Brain microvascular endothelial cell (primary cell): ENCODE data around the gene ZNF592.

Experiments used
- DNase-seq: peaks from one replicate; pipeline ENCODE4 v3.0.0-alpha.2; 2020
- H3K27ac ChIP-seq: fragments of 250-450 bp; sonication (Bioruptor Pico); 2 replicates; pipeline ENCODE4 v1.5.1; 2020; ENCODE audit warnings: mild to moderate bottlenecking, moderate library complexity
- H3K27me3 ChIP-seq: fragments of 250-450 bp; sonication (Bioruptor Pico); replicated peaks from 2 replicates; pipeline ENCODE4 v1.5.1; 2020; ENCODE audit warnings: mild to moderate bottlenecking
- H3K36me3 ChIP-seq: fragments of 250-450 bp; sonication (Bioruptor Pico); replicated peaks from 2 replicates; pipeline ENCODE4 v1.5.1; 2020; ENCODE audit warnings: mild to moderate bottlenecking
- H3K4me3 ChIP-seq: 2 replicates; pipeline ENCODE4 v1.5.1; 2011; ENCODE audit warnings: low read depth, mild to moderate bottlenecking, control low read depth, low read length, moderate library complexity
- CTCF ChIP-seq: IDR thresholded peaks from 2 replicates; pipeline ENCODE4 v1.5.1; 2011; ENCODE audit warnings: low read depth, mild to moderate bottlenecking, moderate library complexity, low read length, control low read depth, inconsistent platforms; ENCODE audit errors: missing control alignments
- in situ Hi-C: cut with HindIII; loops from 2 replicates; pipeline ENCODE4 v1.10.0; 2017; ENCODE audit warnings: low sequenced_read_pairs, low pct_ligation_motif_present

ZNF592 gene

GRCh38 chr15:84783493-84784251 is 35.3 kb downstream of the ZNF592 start:
- no peak overlapping the region for H3K4me3 ChIP-seq
- no peak overlapping the region for H3K27ac ChIP-seq
- DNase-seq, result no peak
- no peaks in the 10 kb centered on the region for H3K27me3 ChIP-seq
- peak; percentile 9 for TF ChIP-seq CTCF
- in situ Hi-C loops, result no loop called here
- H3K36me3 ChIP-seq, result peaks cover 33% of the 10 kb centered on the region

GRCh38 chr15:84784262-84784661 is 35.9 kb downstream of the ZNF592 start:
- H3K27me3 ChIP-seq, result no peaks in the 10 kb centered on the region
- no peak overlapping the region for H3K27ac ChIP-seq
- in situ Hi-C loops, result no loop called here
- TF ChIP-seq CTCF, result no peak
- H3K36me3 ChIP-seq, result peaks cover 33% of the 10 kb centered on the region
- no peak for DNase-seq
- H3K4me3 ChIP-seq, result no peak overlapping the region

GRCh38 chr15:84785053-84785452 is 36.7 kb downstream of the ZNF592 start:
- peaks cover 33% of the 10 kb centered on the region for H3K36me3 ChIP-seq
- no peaks in the 10 kb centered on the region for H3K27me3 ChIP-seq
- TF ChIP-seq CTCF, result no peak
- in situ Hi-C loops, result no loop called here
- H3K4me3 ChIP-seq, result no peak overlapping the region
- H3K27ac ChIP-seq, result no peak overlapping the region
- no peak for DNase-seq

- no peaks in the 10 kb centered on the region for H3K27me3 ChIP-seq
- DNase-seq, result no peak
- H3K36me3 ChIP-seq, result peaks cover 46% of the 10 kb centered on the region
- no peak for TF ChIP-seq CTCF
- H3K4me3 ChIP-seq, result no peak overlapping the region
- in situ Hi-C loops, result no loop called here
- H3K27ac ChIP-seq, result no peak overlapping the region
Observed at GRCh38 chr15:84788500-84788899, 40.1 kb downstream of the ZNF592 start.

GRCh38 chr15:84789762-84790161 is 41.4 kb downstream of the ZNF592 start:
- in situ Hi-C loops, result no loop called here
- peaks cover 37% of the 10 kb centered on the region for H3K36me3 ChIP-seq
- DNase-seq, result no peak

More at GRCh38 chr15:84789762-84790161, 41.4 kb downstream of the ZNF592 start:
- TF ChIP-seq CTCF, result no peak
- H3K4me3 ChIP-seq, result no peak overlapping the region
- H3K27ac ChIP-seq, result no peak overlapping the region
- no peaks in the 10 kb centered on the region for H3K27me3 ChIP-seq
